Tibial nerve (tissue), 4 donors: Measurements from ENCODE around the gene SLC7A1.

Source experiments
- CTCF ChIP-seq, 5 experiments: fragments of 200-600 bp in 3 of 5; fragments of 450-650 bp in 2 of 5; sonication (generic) in 3 of 5; IDR thresholded peaks; one replicate each; pipeline ENCODE4 v1.5.1; 2016 to 2019; ENCODE audit warnings: antibody characterized with exemption in 5 of 5, mild to moderate bottlenecking in 3 of 5, moderate library complexity in 2 of 5
- EP300 ChIP-seq, 2 donors: sonication (generic); formaldehyde crosslinking; IDR thresholded peaks; one replicate each; pipeline ENCODE4 v1.6.1; 2017; ENCODE audit warnings: antibody characterized with exemption in 2 of 2, mild to moderate bottlenecking in 1 of 2
- POLR2A ChIP-seq, 2 donors: fragments of 450-650 bp; IDR thresholded peaks; one replicate each; pipeline ENCODE4 v1.6.1; 2017; ENCODE audit warnings: antibody characterized with exemption in 2 of 2, mild to moderate bottlenecking in 2 of 2, moderate library complexity in 2 of 2

- no peak for TF ChIP-seq CTCF (IDR thresholded peaks at IDR 0.05)
- no peak for TF ChIP-seq POLR2A (IDR thresholded peaks at IDR 0.05)
- no peak for TF ChIP-seq EP300 (IDR thresholded peaks at IDR 0.05)
Observed at GRCh38 chr13:29550430-29550988, 45.0 kb downstream of the SLC7A1 start.
